HCT116 (cell line): ENCODE results near the gene FRMD3. TPM values are rescaled to one million over a fixed set of nuclear protein-coding genes. Genes with fewer than 3 reads are reported as not detected.

Source experiments
- ATAC-seq: fragments of 200-7000 bp; cut with Tn5 transposase; 2 replicates; pipeline ENCODE4 v1.9.1; 2020; ENCODE audit warnings: mild to moderate bottlenecking, moderate library complexity
- BruUV-seq: library from RNA; stranded (reverse); fragments of 400-500 nt; replicated peaks from 2 replicates; lab custom pipeline; 2021; lab: Mats Ljungman, UMichigan
- CTCF ChIA-PET: fragments of 300-600 bp; sonication (Branson Sonifier 250); formaldehyde crosslinking; loops from one replicate; lab custom pipeline; 2021; ENCODE audit warnings: antibody characterized with exemption; lab: Charles Lee
- POLR2A ChIA-PET: fragments of 300-600, 350-600 bp; sonication (Branson Sonifier 250); formaldehyde crosslinking; loops from one replicate; lab custom pipeline; 2021; ENCODE audit warnings: antibody characterized with exemption; lab: Charles Lee
- RAD21 ChIA-PET, 2 experiments: fragments of 300-600 bp; sonication (Branson Sonifier 250); formaldehyde crosslinking; loops; one replicate each; lab custom pipeline; 2023; ENCODE audit warnings: low total read pairs in 2 of 2; ENCODE audit not compliant: uncharacterized antibody in 2 of 2, unreplicated experiment in 2 of 2, low non-redundant PET in 1 of 2; lab: Charles Lee
- DNase-seq: peaks from one replicate; pipeline ENCODE4 v3.0.0-alpha.2; 2010; ENCODE audit warnings: low read depth, low spot score
- H2AFZ ChIP-seq: fragments of 200-600 bp; shearing (Covaris generic), sonication (generic); 2 replicates; pipeline ENCODE4 v1.6.1; 2017; ENCODE audit warnings: low read depth, mixed run types, mixed read lengths, antibody characterized with exemption, low read length; ENCODE audit not compliant: poor library complexity, severe bottlenecking
- H3K27ac ChIP-seq: 2 replicates; pipeline ENCODE4 v1.5.1; 2012; ENCODE audit warnings: low read depth, low read length
- H3K27me3 ChIP-seq: fragments of 200-600 bp; sonication (generic); 2 replicates; pipeline ENCODE4 v1.6.1; 2016; ENCODE audit warnings: mixed run types, low read length, mixed read lengths; ENCODE audit not compliant: insufficient read depth
- H3K36me3 ChIP-seq, 2 experiments: fragments of 200-500 bp in 1 of 2; fragments of 200-600 bp in 1 of 2; sonication (Bioruptor generic) in 1 of 2; sonication (generic) in 1 of 2; 2 replicates each; pipeline versions ENCODE4 v1.5.1 to v1.6.1; 2014 to 2016; ENCODE audit warnings: low read length in 2 of 2, inconsistent platforms in 1 of 2, mixed read lengths in 1 of 2, mixed run types in 1 of 2; ENCODE audit not compliant: insufficient read depth in 2 of 2, control insufficient read depth in 1 of 2
- H3K4me1 ChIP-seq, 2 experiments: fragments of 200-600 bp in 1 of 2; sonication (generic) in 1 of 2; 2 replicates each; pipeline versions ENCODE4 v1.5.1 to v1.6.1; 2012 to 2017; ENCODE audit warnings: low read length in 2 of 2, inconsistent platforms in 1 of 2, mild to moderate bottlenecking in 1 of 2, mixed read lengths in 1 of 2, mixed run types in 1 of 2, moderate library complexity in 1 of 2; ENCODE audit not compliant: insufficient read depth in 2 of 2, control insufficient read depth in 1 of 2
- H3K4me2 ChIP-seq: fragments of 200-600 bp; sonication (generic); 2 replicates; pipeline ENCODE4 v1.6.1; 2017; ENCODE audit warnings: mixed run types, low read length, mixed read lengths
- H3K4me3 ChIP-seq, 2 experiments: fragments of 200-600 bp in 1 of 2; sonication (generic) in 1 of 2; replicated peaks in 1 of 2; 2 replicates each; pipeline ENCODE4 v1.5.1; 2011 to 2016; ENCODE audit warnings: low read length in 2 of 2, control low read depth in 1 of 2, low read depth in 1 of 2, mild to moderate bottlenecking in 1 of 2, mixed read lengths in 1 of 2, mixed run types in 1 of 2
- H3K79me2 ChIP-seq: fragments of 200-600 bp; sonication (generic); 2 replicates; pipeline ENCODE4 v1.6.1; 2017; ENCODE audit warnings: mild to moderate bottlenecking, mixed run types, low read length, moderate library complexity, mixed read lengths; ENCODE audit not compliant: insufficient read depth
- H3K9ac ChIP-seq: fragments of 200-600 bp; sonication (generic); 2 replicates; pipeline ENCODE4 v1.6.1; 2016; ENCODE audit warnings: low read length, mixed read lengths
- H3K9me2 ChIP-seq: fragments of 200-600 bp; sonication (generic), shearing (Covaris generic); 2 replicates; pipeline ENCODE4 v1.6.1; 2017; ENCODE audit warnings: mixed run types, mild to moderate bottlenecking, moderate library complexity; ENCODE audit not compliant: insufficient read depth
- H3K9me3 ChIP-seq, 2 experiments: fragments of 200-500 bp in 1 of 2; fragments of 200-600 bp in 1 of 2; sonication (Bioruptor generic) in 1 of 2; sonication (generic) in 1 of 2; 2 replicates each; pipeline ENCODE4 v1.6.1; 2014 to 2017; ENCODE audit warnings: low read length in 2 of 2, mixed read lengths in 2 of 2, inconsistent platforms in 1 of 2, low read depth in 1 of 2, mild to moderate bottlenecking in 1 of 2, mixed run types in 1 of 2, moderate library complexity in 1 of 2; ENCODE audit not compliant: control insufficient read depth in 1 of 2, insufficient read depth in 1 of 2
- H4K20me1 ChIP-seq: fragments of 200-600 bp; sonication (generic), shearing (Covaris generic); 2 replicates; pipeline ENCODE4 v1.6.1; 2017; ENCODE audit warnings: mixed run types, mild to moderate bottlenecking, moderate library complexity; ENCODE audit not compliant: insufficient read depth
- CBX3 ChIP-seq: IDR thresholded peaks from 2 replicates; pipeline ENCODE4 v1.6.1; 2012; ENCODE audit warnings: low read depth
- CEBPB ChIP-seq: IDR thresholded peaks from 2 replicates; pipeline ENCODE4 v1.6.1; 2012; ENCODE audit warnings: low read depth
- EZH2phosphoT487 ChIP-seq: fragments of 200-600 bp; IDR thresholded peaks from 2 replicates; pipeline ENCODE4 v1.6.1; 2018; ENCODE audit warnings: antibody characterized with exemption, borderline replicate concordance
- JUND ChIP-seq: IDR thresholded peaks from 2 replicates; pipeline ENCODE4 v1.6.1; 2012
- POLR2A ChIP-seq: IDR thresholded peaks from 2 replicates; pipeline ENCODE4 v1.7.0; 2011; ENCODE audit warnings: borderline replicate concordance; ENCODE audit not compliant: insufficient read depth, insufficient read length; ENCODE audit errors: extremely low read depth
- POLR2AphosphoS5 ChIP-seq: IDR thresholded peaks from 2 replicates; pipeline ENCODE4 v1.6.1; 2011; ENCODE audit warnings: mild to moderate bottlenecking, low read depth, low read length, moderate library complexity
- SP1 ChIP-seq: IDR thresholded peaks from 2 replicates; pipeline ENCODE4 v1.6.1; 2012; ENCODE audit warnings: low read depth
- SRF ChIP-seq: IDR thresholded peaks from 2 replicates; pipeline ENCODE4 v1.6.1; 2012; ENCODE audit warnings: low read depth
- ZFX ChIP-seq: fragments of 450-650 bp; IDR thresholded peaks from 2 replicates; pipeline ENCODE4 v1.6.1; 2017
- ZNF274 ChIP-seq: fragments of 200-500 bp; sonication (Bioruptor generic); IDR thresholded peaks from 2 replicates; pipeline ENCODE4 v1.6.1; 2014; ENCODE audit warnings: mild to moderate bottlenecking, low read depth, low read length, inconsistent platforms
- intact Hi-C: fragments of 100-400 bp; cut with micrococcal nuclease; formaldehyde crosslinking; loops from 2 replicates; pipeline ENCODE4 v1.10.0; 2022
- total RNA-seq: library from RNA; stranded (reverse); gene quantifications from one replicate; pipeline ENCODE4 v1.2.1, GENCODE V29; 2021; ENCODE audit not compliant: unreplicated experiment
- TF ChIP-seq, protein P1 (sequence below): IDR thresholded peaks from 2 replicates; pipeline ENCODE4 v1.6.1; 2012; ENCODE audit warnings: low read depth
- TF ChIP-seq, protein P2 (sequence below): IDR thresholded peaks from 2 replicates; pipeline ENCODE4 v1.6.1; 2011; ENCODE audit warnings: mild to moderate bottlenecking, low read length, moderate library complexity; ENCODE audit not compliant: insufficient replicate concordance; ENCODE audit errors: extremely low read depth

The FRMD3 gene
- total RNA-seq, 1 experiment from 2014 or later, result 0.89 TPM

GRCh38 chr9:83236029-83236696 lies 302.0 kb downstream of the FRMD3 start:
- RAD21 ChIA-PET, result no interaction called here
- no peak overlapping the region for H3K9ac ChIP-seq
- DNase-seq (no peak), ATAC-seq (no peak)
- no TSS peak for BruUV-seq
- H3K4me1 ChIP-seq, result no peaks in the 10 kb centered on the region
- H4K20me1 ChIP-seq, result no peaks in the 10 kb centered on the region
- H3K9me2 ChIP-seq, result no peaks in the 10 kb centered on the region
- POLR2A ChIA-PET, result no interaction called here
- no peak overlapping the region for H3K27ac ChIP-seq
- no peaks in the 10 kb centered on the region for H3K36me3 ChIP-seq
- CTCF ChIA-PET, result no interaction called here
- no peak overlapping the region for H3K4me2 ChIP-seq
- H3K79me2 ChIP-seq, result no peaks in the 10 kb centered on the region
- no peak overlapping the region for H3K4me3 ChIP-seq
- no peaks in the 10 kb centered on the region for H3K27me3 ChIP-seq
- no peaks in the 10 kb centered on the region for H3K9me3 ChIP-seq
- intact Hi-C loops, result no loop called here
- no peak overlapping the region for H2AFZ ChIP-seq
- no peak for TF ChIP-seq CEBPB
- TF ChIP-seq SRF, result no peak
- no peak for TF ChIP-seq POLR2A
- TF ChIP-seq ZNF274, result no peak
- no peak for TF ChIP-seq JUND
- TF ChIP-seq SP1, result no peak
- TF ChIP-seq, protein P1, sequence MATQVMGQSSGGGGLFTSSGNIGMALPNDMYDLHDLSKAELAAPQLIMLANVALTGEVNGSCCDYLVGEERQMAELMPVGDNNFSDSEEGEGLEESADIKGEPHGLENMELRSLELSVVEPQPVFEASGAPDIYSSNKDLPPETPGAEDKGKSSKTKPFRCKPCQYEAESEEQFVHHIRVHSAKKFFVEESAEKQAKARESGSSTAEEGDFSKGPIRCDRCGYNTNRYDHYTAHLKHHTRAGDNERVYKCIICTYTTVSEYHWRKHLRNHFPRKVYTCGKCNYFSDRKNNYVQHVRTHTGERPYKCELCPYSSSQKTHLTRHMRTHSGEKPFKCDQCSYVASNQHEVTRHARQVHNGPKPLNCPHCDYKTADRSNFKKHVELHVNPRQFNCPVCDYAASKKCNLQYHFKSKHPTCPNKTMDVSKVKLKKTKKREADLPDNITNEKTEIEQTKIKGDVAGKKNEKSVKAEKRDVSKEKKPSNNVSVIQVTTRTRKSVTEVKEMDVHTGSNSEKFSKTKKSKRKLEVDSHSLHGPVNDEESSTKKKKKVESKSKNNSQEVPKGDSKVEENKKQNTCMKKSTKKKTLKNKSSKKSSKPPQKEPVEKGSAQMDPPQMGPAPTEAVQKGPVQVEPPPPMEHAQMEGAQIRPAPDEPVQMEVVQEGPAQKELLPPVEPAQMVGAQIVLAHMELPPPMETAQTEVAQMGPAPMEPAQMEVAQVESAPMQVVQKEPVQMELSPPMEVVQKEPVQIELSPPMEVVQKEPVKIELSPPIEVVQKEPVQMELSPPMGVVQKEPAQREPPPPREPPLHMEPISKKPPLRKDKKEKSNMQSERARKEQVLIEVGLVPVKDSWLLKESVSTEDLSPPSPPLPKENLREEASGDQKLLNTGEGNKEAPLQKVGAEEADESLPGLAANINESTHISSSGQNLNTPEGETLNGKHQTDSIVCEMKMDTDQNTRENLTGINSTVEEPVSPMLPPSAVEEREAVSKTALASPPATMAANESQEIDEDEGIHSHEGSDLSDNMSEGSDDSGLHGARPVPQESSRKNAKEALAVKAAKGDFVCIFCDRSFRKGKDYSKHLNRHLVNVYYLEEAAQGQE, result no peak
- no peak for TF ChIP-seq EZH2phosphoT487
- no peak for TF ChIP-seq ZFX
- TF ChIP-seq, protein P2, sequence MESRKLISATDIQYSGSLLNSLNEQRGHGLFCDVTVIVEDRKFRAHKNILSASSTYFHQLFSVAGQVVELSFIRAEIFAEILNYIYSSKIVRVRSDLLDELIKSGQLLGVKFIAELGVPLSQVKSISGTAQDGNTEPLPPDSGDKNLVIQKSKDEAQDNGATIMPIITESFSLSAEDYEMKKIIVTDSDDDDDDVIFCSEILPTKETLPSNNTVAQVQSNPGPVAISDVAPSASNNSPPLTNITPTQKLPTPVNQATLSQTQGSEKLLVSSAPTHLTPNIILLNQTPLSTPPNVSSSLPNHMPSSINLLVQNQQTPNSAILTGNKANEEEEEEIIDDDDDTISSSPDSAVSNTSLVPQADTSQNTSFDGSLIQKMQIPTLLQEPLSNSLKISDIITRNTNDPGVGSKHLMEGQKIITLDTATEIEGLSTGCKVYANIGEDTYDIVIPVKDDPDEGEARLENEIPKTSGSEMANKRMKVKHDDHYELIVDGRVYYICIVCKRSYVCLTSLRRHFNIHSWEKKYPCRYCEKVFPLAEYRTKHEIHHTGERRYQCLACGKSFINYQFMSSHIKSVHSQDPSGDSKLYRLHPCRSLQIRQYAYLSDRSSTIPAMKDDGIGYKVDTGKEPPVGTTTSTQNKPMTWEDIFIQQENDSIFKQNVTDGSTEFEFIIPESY, result no peak
- TF ChIP-seq CBX3, result no peak
- no peak for TF ChIP-seq POLR2AphosphoS5
- TF ChIP-seq, all 23 proteins: peak for 0
